Measurements from ENCODE around the gene LENEP. TPM values are rescaled to one million over a fixed set of nuclear protein-coding genes. Genes with fewer than 3 reads are reported as not detected.

Gene LENEP
- total RNA-seq, 1 donor from 2014 or later, result not detected

- intact Hi-C loops (cut with DNase I), result no loop called here
- Histone ChIP-seq H3K4me1 (peaks cover 31% of the 10 kb centered on the region), H3K27ac (peak overlapping the region; percentile 98), H3K27me3 (ENCODE audit: low read depth) (no peaks in the 10 kb centered on the region), H3K9me3 (no peaks in the 10 kb centered on the region), H3K4me3 (peak overlapping the region; percentile 88), H3K36me3 (peaks cover 66% of the 10 kb centered on the region)
- ATAC-seq, result peak in 1 of 2 donors; percentile 33
- peak; percentile 65 for DNase-seq
- no peak for TF ChIP-seq CTCF (IDR thresholded peaks at IDR 0.05)
Observed at GRCh38 chr1:154962156-154962749, 31.1 kb upstream of the LENEP start.

DNA sequence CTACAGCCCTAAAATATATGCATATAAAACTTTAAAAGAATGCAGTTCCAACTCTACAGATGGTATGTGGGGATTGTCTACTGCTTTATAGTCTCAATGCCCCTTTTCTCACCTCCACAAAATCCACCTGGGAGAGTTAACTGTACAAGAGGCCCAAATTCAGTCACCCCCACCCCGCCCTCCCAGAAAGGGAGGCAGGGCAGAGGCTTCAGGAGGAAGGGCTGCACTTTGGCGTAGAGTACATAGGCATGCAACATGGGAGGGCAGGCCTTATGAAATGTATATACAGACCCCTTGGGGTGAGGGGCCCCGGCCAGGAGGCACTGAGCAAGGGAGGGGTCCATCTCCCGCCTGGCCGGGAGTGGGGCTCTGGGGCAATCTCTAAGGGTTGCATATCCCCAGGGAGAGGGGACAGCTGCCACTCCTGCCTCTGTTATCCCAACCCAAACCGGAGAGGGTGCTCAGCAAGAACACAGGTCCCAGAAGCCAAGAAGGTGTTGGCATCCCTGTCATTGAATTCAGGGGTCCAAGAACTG is 30.5 kb upstream of the LENEP start:
- H3K36me3 ChIP-seq, result peaks cover 72% of the 10 kb centered on the region
- DNase-seq (peak; percentile 38), ATAC-seq (no peak)
- intact Hi-C loops (cut with DNase I), result no loop called here
- no peaks in the 10 kb centered on the region for H3K27me3 ChIP-seq (ENCODE audit: low read depth)
- TF ChIP-seq CTCF (IDR thresholded peaks at IDR 0.05), result no peak
- peaks cover 37% of the 10 kb centered on the region for H3K4me1 ChIP-seq
- H3K27ac ChIP-seq, result peak overlapping the region; percentile 98
- H3K9me3 ChIP-seq, result no peaks in the 10 kb centered on the region
- peak overlapping the region; percentile 88 for H3K4me3 ChIP-seq

DNA sequence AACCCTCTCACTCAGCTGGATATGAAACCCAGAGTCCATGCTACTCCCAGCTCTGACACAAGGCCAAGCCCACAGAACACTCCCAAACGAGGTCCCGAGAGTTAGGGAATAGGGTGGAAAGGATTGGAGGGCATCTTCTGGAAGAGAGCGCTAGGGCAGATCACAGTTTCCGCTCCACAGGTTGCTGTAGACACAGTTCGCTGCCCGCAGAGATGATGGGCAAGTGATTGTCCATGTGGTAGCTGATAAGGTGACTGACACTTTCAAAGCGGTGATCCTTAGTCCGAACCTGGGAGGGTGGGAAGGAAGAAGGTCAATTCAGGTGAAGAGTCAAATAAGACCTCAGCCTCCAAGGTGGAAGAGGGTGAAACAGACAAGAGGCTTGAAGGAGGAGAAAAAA is 29.7 kb upstream of the LENEP start:
- peaks cover 73% of the 10 kb centered on the region for H3K36me3 ChIP-seq
- peaks cover 41% of the 10 kb centered on the region for H3K4me1 ChIP-seq
- intact Hi-C loops (cut with DNase I), result no loop called here
- H3K4me3 ChIP-seq, result no peak overlapping the region
- ATAC-seq, result no peak
- TF ChIP-seq CTCF (IDR thresholded peaks at IDR 0.05), result no peak
- no peaks in the 10 kb centered on the region for H3K27me3 ChIP-seq (ENCODE audit: low read depth)
- no peaks in the 10 kb centered on the region for H3K9me3 ChIP-seq
- H3K27ac ChIP-seq, result no peak overlapping the region
- DNase-seq, result peak; percentile 25

- Histone ChIP-seq H3K4me3 (no peak overlapping the region), H3K4me1 (peaks cover 48% of the 10 kb centered on the region), H3K27me3 (ENCODE audit: low read depth) (no peaks in the 10 kb centered on the region), H3K9me3 (no peaks in the 10 kb centered on the region), H3K36me3 (peaks cover 72% of the 10 kb centered on the region), H3K27ac (no peak overlapping the region)
- no peak for DNase-seq
- intact Hi-C loops (cut with DNase I), result no loop called here
- ATAC-seq, result no peak
- TF ChIP-seq CTCF (IDR thresholded peaks at IDR 0.05), result no peak
Observed at GRCh38 chr1:154964359-154964758, 29.0 kb upstream of the LENEP start.

DNA sequence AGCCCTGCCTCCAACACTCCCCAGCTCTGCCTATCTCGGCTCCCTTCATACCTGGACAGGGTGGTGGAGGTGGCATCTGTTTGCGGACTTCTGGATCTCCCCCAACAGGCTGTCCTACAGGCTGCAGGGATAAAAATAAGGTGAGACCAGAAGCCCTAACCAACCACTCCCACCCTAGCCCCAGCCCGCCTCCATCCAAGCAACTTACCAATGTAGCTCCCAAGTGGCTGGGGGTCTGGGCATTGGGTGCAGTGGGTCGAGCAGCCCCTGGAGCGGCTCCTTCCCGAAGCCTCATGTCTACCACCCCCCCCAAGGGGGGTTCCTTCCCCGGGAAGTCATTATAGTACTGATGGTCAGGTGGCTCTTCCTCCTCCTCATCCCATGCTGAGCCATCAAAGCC is 27.3 kb upstream of the LENEP start:
- no peak for DNase-seq
- H3K27me3 ChIP-seq (ENCODE audit: low read depth), result no peaks in the 10 kb centered on the region
- H3K4me3 ChIP-seq, result no peak overlapping the region
- H3K27ac ChIP-seq, result peak overlapping the region; percentile 36
- no peaks in the 10 kb centered on the region for H3K9me3 ChIP-seq
- intact Hi-C loops (cut with DNase I), result no loop called here
- H3K36me3 ChIP-seq, result peaks cover 69% of the 10 kb centered on the region
- H3K4me1 ChIP-seq, result peaks cover 55% of the 10 kb centered on the region
- no peak for ATAC-seq
- no peak for TF ChIP-seq CTCF (IDR thresholded peaks at IDR 0.05)

Data from lower lobe of right lung (tissue), 2 donors.